NCI-H2081 (cell line): Measurements from ENCODE around the gene MAN1C1.
"Not testable (repeated sequence)": the region's sequence is repeated elsewhere in the genome, so short reads cannot be mapped to it uniquely, and the experiment has no call there.

Experiments used
- DNase-seq, 2 experiments: peaks; one replicate each; lab custom pipeline; 2025; lab: John Stamatoyannopoulos, UW

MAN1C1 gene

DNA sequence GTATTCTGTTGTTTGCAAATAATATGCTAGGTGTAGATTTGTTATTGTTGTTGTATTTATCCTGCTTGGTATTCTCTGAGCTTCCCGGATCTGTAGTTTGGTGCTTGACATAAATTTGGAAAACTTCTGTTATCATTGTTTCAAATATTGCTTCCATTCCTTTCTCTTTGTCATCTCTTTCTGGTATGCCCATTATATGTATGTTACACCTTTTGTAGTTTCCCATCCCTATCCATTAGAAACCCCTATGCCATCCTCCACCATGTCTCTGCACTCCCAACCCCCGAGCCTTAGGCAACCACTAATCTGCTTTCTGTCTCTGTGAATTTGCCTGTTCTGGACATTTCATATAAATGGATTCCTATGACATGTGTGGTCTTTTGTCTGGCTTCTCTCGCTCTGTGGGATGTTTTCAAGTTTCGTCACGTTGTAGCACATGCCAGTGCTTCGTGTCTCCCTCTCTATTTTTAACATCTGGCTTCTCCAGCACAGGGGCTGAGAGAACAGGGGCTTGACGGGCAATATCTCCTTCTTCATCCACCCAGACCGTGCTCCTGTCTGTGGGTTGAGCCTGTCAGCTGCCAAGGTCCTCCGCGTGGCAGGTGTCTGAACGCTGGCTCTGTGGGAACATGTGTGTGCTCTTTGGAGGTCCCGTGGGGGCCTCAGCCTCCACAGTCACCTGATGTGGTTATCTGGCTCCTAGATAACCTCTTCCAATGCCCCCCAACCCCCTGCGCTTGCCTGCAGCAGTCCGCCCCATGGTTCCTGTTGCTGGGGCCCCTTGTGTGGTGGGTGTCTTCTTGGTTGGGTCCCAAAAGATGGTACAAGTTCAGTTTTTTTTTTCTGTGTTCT lies 32.8 kb upstream of the MAN1C1 start:
- no peak for DNase-seq

DNA sequence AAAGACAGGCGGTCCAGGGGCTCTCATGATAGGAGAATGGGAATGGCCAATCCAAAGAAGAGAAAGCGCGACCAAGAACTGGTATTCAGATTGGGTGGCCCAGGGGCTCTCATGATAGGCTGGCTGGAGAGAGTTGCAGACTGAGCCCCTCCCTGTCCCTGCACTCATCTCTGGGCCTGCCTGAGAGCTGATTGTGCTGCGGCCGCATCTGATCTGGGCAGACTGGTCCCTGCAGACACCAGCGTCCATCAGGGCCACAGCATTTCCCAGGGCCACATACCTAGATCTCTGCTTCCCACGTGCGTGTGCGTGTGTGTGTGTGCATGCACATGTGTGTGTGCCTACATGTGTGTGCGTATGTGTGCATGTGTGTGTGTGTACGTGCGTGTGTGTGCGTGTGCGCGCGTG lies 30.4 kb upstream of the MAN1C1 start:
- no peak for DNase-seq

DNA sequence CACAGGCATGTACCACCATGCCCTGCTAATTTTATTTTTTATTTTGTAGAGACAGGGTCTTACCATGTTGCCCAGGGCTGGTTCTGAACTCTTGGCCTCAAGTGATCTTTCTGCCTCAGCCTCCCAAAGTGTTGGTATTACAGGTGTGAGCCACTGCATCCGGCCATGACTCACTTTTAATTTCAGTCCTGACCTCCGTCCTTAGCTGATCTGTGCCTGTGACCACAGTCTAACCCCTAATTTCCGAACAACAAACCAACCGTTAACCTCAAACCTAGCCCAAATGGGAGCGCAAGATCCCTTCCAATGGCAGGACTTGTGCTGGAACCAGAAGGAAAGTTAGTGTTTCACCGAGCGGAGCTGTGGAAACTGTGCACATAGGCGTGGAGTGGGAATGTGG lies 29.3 kb upstream of the MAN1C1 start:
- DNase-seq: no peak

DNA sequence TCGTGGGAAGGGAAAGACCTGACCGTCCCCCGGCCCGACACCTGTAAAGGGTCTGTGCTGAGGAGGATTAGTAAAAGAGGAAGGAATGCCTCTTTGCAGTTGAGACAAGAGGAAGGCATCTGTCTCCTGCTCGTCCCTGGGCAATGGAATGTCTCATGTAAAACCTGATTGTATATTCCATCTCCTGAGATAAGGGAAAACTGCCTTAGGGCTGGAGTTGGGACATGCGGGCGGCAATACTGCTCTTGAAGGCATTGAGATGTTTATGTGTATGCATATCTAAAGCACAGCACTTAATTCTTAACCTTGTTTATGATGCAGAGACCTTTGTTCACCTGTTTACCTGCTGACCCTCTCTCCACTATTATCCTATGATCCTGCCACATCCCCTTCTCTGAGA lies 28.4 kb upstream of the MAN1C1 start:
- DNase-seq: not testable (repeated sequence)

DNA sequence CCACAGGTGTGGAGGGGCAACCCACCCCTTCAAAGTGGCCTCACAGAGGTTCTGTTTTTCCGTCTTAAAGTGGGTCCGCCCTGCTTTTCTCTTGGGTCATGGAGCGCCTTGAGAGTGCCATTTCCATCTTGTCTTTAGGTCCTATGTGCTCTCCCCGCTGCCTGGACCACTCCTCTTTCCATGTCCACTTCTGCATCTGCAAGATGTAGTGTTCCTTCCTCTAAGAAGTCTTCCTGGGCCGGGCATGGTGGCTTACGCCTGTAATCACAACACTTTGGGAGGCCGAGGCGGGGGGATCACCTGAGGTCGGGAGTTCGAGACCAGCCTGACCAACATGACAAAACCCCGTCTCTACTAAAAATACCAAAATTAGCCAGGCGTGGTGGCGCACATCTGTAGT lies 27.8 kb upstream of the MAN1C1 start:
- DNase-seq: not testable (repeated sequence)

DNA sequence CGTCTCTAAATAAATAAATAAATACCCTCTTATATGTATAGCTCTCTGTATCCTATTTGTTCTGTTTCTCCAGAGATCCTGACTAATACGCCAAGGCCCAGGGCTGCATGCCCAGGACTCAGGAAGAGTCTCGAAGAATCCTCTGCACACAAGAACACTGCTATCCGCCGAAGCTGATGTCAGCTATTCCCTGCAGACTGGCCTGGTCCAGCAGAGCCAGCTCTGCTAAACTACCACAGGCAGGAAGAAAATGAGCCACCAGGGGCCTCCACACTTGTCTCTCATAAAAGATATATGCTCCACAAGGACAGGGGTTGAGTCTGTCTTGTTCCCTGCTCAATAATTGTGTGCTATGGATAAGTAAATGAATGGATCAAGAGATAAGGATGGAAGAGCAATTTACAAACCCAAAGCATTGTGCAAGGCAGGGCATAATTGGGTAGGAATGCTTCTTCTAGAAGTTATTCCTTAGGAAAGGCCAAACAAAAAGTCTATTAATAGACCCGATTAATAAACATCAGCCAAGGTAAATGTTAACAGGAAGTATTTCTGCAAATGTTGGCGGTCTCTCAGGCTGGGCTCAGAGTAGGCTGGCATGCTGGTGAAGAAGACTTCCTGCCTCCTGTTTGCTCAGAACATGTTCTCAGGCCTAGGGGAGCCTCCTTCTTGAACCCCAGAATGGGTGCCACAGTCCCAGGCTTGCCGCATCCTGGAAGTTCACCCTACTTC lies 26.3 kb upstream of the MAN1C1 start:
- no peak for DNase-seq

DNA sequence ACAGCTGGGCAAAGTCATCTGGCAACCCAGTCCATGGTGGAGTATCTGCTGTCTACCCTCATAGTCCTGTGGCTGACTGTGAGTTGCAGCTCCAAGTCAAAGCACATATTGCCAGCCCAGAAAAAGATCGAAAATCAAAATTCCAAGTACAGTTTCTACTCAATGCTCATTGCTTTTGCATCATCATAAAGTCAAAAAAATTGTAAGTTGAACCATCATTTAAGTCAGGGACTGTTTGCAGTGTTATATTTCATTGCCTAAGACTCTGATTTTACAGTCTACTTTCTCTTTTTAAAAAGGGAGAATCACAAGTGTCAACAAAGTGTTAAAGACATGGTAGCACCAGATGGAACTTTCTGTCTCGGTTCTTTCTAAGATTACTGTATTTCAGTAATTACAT lies 22.7 kb upstream of the MAN1C1 start:
- no peak for DNase-seq

DNA sequence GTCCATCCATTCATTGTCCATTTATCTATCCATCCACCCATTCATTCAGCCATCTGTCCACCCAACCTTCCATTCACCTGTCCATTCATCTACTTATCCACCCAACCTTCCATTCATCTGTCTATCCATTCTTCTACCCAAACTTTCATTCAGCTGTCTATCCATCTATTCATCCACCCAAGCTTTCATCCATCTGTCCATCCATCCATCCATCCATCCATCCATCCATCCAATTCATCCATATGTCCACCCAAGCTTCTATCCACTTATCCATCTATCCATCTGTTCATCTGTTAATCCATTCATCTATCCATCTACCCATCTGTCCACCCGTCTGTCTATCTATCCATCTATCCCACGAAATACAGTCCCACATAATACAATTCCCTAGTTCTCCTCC lies 21.6 kb upstream of the MAN1C1 start:
- no peak for DNase-seq

DNA sequence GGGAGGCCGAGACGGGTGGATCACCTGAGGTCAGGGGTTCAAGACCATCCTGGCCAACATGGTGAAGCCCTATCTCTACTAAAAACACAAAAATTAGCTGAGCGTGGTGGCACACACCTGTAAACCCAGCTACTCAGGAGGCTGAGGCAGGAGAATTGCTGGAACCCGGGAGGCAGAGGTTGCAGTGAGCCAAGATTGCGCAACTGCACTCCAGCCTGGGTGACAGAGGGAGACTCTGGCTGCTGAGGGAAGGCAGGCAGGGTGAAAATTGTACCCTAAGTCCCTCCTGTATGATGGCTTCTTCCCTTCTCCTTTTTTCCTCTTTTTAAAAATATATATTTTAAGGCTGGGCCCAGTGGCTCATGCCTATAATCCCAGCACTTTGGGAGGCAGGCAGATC lies 19.9 kb upstream of the MAN1C1 start:
- DNase-seq: not testable (repeated sequence)

DNA sequence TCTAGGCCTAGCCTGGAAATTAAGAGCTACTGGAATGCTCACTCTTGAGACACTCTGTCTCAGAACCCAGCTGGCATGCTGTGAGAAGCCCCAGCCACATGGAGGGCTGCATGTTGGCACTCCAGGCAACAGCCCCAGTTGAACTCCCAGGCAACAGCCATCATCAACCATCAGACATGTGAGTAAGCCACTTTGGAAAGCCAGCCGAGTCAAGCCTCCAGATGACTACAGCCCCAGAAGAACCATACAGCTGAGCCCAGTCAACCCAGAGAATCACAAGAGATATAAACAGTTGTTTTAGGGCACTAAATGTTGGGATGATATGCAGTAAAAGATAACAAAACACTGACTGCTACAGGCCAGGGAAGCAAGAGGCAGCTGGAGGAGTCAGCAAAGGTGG lies 17.7 kb upstream of the MAN1C1 start:
- no peak for DNase-seq

DNA sequence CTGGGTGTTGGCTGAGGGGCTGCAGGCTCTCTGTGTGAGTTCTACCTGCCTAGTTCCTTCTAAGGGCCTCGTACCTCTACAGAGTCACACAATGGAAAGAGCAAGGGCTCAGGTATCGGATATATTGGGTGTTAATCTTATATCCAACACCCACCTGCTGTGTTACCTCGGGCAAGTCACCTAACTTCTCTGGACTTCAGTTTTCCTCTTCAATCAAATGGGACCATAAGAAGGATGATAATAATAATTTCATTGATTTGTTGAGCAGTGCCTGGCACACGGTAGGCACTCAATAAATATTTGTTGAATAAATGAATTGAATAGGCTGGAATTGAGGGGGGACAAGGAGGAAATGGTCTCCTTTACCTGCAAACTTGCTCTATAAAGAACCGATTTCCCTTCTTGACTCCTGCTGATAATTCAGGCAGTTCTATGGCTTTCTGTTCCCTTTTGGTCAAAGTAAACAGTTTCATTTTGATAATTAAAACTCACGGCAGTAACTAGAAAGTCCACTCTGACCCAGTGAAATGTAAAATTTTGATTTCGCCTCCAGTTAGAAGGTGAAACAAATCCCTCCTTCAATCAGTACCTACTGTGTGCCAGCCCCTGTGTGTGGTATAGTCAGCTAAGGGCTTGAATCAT lies 16.5 kb upstream of the MAN1C1 start:
- no peak for DNase-seq

DNA sequence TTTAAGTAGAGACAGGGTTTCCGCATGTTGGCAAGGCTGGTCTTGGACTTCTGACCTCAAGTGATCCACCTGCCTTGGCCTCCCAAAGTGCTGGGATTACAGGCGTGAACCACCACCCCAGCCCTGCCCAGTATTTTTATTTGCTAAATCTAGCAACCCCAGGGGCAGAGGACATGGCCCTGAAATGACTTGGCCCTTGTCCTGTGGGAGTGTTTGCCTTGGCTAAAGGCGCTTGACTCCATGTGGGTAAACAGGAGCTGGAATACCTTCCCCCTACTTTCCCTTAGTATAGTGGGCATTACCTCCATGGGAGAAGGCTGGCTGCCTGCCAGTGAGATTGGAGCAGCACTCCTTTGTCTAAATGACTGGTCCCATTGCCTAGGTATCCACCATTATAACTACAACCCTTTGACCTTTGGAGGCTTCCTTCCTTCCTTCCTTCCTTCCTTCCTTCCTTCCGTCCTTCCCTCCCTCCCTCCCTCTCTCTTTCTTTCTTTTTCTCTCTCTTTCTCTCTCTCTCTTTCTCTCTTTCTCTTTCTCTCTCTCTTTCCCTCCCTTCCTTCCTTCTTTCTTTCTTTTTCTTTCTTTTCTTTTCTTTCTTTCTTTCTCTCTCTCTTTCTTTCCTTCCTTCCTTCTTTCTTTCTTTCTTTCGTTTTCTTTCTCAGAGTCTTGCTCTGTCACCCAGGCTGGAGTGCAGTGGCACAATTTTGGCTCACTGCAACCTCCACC lies 15.5 kb upstream of the MAN1C1 start:
- peak in 1 of 2 experiments; percentile 47 for DNase-seq

DNA sequence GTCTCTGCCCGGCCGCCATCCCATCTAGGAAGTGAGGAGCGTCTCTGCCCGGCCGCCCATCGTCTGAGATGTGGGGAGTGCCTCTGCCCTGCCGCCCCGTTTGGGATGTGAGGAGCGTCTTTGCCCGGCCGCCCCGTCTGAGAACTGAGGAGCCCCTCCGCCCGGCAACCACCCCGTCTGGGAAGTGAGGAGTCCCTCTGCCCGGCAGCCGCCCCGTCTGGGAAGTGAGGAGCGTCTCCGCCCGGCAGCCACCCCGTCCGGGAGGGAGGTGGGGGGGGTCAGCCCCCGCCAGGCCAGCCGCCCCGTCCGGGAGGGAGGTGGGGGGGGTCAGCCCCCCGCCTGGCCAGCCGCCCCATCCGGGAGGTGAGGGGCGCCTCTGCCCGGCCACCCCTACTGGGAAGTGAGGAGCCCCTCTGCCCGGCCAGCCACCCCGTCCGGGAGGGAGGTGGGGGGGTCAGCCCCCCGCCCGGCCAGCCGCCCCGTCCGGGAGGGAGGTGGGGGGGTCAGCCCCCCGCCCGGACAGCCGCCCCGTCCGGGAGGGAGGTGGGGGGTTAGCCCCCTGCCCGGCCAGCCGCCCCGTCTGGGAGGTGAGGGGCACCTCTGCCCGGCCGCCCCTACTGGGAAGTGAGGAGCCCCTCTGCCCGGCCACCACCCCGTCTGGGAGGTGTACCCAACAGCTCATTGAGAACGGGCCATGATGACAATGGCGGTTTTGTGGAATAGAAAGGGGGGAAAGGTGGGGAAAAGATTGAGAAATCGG lies 12.6 kb upstream of the MAN1C1 start:
- DNase-seq: not testable (repeated sequence)

DNA sequence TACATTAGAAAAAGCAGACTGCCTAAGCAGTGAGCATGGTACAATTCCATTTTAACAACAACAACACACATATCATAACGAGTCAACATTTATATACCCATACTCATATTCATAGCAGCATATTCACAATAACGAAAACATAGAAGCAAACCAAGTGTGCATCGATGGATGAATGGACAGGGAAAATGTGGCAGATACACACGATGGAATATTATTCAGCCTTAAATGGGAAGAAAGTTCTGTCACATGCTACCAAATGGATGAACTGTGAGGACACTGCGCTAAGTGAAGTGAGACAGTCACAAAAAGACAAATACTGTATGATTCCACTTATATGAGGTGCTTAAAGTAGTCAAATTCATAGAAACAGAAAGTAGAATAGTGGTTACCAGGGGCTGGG lies 9.5 kb upstream of the MAN1C1 start:
- DNase-seq: no peak

DNA sequence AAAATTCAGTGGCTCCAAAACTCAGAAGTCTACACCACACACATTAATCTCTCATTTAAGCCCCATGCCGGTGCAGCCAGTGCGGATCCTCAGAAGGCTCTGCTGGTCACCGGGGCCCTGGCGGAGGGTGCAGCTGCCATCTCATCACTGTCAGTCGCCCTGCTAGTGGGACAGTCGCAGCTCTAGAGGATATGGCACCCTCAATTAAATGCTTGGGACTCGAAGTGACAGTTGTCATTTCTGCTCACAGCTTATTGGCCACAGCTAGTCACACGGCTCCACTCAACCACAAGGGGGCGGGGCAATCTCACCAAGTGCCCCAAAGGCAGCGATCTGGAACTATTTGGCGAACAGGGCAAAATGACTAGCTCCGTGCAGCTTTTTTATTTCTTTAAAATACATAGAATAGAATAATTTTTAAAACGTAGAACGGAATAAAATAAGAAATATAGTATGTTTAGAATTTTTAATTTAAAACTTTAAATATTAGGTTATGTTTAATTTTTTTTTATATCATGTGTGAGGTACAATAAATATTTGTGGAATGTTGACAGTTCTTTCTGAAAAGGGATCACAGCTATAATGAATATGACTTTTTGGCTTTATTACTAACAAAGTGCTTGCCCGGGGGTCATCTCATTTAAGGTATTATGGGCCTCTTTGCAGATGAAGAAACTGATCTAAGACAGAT lies 8.0 kb upstream of the MAN1C1 start:
- DNase-seq: peak; percentile 77 to 80

DNA sequence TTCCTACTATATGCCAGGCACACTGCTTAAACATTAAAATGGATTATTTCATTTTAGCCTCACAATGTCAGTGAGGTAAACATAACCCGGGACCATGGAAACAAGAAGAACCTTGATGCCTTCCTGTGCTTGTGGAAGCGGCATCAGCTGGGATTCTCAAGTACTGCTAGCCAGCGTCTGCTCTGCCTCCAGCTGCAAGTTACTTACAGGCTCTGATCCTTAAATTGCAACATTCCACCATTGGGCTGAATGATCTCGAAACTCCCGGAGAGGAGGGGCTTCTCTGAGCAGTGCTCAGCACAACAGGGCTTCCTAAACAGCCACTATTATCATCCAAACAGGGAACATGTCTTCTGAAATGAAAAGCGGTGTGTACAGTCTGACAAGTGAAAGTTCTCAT lies 6.7 kb upstream of the MAN1C1 start:
- no peak for DNase-seq

DNA sequence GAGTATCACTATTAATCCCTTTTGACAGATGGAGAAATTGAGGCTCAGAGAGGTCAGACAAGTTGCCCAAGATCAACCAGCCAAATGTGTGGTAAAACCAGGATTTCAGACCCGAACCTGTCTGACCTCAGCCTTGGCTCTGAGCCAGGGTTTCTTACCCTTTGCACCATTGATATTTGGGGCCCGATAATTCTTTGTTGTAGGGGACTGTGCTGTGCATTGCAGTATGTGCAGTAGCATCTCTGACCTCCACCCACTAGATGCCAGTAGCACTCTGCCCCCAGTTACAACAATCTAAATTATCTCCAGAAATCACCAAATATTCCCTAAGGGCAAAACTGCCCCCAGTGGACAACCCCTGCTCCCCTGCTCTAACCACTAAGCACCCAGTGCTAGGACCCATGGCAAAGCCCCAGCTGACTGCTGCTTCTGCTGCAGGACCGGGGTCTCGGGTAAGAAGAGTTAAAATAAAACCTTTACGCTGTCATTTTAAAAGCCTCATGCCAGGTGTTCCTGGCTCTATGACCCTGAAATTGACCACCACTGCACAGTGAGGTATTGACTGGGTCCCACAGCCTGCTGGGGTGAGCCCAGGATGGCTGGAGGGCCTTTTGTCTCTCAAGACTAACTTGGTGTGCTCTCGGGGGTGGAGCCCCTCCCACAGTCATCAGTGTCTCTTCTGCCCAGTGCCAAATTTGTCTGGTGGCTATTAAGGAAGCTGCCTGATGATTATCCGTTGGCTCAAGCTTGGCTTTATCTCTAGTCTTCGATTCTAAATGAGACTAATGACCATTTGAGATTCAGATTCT lies 5.6 kb upstream of the MAN1C1 start:
- DNase-seq: no peak

DNA sequence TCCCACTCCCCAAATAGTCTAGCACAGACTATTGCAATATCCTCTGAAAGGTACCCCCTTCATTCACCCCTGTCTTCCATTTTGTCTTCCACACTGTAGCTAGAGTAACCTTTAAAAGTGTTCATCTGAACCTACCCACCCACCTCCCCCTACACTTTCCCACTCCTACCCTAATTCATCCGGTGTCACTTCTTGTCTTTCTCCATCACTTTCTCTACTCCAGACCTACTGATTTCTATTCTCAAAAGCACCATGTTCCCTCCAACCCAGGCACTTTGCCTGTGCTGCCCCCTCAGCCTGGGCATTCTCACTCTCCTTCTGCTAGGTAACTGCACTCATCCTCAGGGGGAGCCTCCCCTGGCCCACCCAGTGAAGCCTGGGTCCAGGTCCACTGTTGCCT lies 4.7 kb upstream of the MAN1C1 start:
- no peak for DNase-seq

DNA sequence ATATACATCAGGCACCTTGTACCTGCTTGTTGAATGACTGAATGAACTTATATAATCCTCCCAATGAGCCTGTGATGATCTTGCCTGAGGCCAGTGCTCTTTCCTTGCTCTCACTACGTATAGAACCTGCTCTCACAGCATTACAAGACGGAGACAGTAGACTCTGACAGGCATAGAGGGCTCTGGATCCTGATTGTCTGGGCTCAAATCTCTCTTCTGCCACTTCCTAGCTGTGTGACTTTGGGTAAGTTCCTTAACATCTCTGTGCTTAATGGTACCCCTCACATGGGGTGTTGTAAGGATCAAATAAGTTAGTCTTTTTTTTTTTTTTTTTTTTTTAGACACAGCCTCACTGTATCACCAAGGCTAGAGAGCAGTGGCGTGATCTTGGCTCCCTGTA lies 4.2 kb upstream of the MAN1C1 start:
- no peak for DNase-seq

DNA sequence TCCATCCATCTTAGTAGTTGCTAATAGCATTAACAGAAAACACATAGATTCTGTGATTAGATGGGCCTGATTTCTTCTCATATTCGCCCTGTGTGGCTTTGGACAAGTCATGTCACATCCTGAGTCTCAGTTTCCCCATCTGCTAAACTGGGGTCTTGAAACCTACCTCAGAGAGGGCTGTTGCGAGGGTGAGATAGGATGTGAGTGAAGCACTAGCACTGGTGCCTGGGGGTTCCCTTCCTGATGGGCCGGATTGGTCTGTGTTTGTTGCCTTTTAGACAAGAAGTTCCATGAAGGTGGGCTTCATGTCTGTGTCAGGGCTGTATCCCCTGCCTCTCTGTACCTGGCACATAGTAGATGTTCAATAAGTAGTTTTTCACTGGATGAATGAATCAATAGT lies 3.5 kb upstream of the MAN1C1 start:
- DNase-seq: no peak
